GDM1 (cell line): ENCODE measurements around the gene KDM3A.

Experiments used
- DNase-seq: peaks from one replicate; lab custom pipeline; 2025; lab: John Stamatoyannopoulos, UW

Gene KDM3A

GRCh38 chr2:86518481-86518880 is 77.3 kb downstream of the KDM3A start:
- no peak for DNase-seq

GRCh38 chr2:86519349-86519748 is 78.2 kb downstream of the KDM3A start:
- DNase-seq: no peak

GRCh38 chr2:86520153-86520552 is 79.0 kb downstream of the KDM3A start:
- no peak for DNase-seq

GRCh38 chr2:86521922-86522321 is 80.8 kb downstream of the KDM3A start:
- DNase-seq: no peak

- no peak for DNase-seq
Observed at GRCh38 chr2:86522711-86523110, 81.5 kb downstream of the KDM3A start.

GRCh38 chr2:86523491-86523890 is 82.3 kb downstream of the KDM3A start:
- no peak for DNase-seq

GRCh38 chr2:86525421-86526340 is 84.5 kb downstream of the KDM3A start:
- DNase-seq: no peak

GRCh38 chr2:86533589-86533988 is 92.4 kb downstream of the KDM3A start:
- no peak for DNase-seq

- no peak for DNase-seq
Observed at GRCh38 chr2:86541334-86541733, 100.2 kb downstream of the KDM3A start.
